Measurements from ENCODE around the gene CAMTA1.

CAMTA1 gene

GRCh38 chr1:7302126-7302525 lies 516.9 kb downstream of the CAMTA1 start:
- H3K4me3 ChIP-seq (ENCODE audit: low read depth, low read length) = no peak overlapping the region
- no peak for DNase-seq (ENCODE audit: low read depth)
- TF ChIP-seq, protein P1, sequence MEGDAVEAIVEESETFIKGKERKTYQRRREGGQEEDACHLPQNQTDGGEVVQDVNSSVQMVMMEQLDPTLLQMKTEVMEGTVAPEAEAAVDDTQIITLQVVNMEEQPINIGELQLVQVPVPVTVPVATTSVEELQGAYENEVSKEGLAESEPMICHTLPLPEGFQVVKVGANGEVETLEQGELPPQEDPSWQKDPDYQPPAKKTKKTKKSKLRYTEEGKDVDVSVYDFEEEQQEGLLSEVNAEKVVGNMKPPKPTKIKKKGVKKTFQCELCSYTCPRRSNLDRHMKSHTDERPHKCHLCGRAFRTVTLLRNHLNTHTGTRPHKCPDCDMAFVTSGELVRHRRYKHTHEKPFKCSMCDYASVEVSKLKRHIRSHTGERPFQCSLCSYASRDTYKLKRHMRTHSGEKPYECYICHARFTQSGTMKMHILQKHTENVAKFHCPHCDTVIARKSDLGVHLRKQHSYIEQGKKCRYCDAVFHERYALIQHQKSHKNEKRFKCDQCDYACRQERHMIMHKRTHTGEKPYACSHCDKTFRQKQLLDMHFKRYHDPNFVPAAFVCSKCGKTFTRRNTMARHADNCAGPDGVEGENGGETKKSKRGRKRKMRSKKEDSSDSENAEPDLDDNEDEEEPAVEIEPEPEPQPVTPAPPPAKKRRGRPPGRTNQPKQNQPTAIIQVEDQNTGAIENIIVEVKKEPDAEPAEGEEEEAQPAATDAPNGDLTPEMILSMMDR (IDR thresholded peaks at IDR 0.05; ENCODE audit: low read depth, low read length, missing control alignments) = no peak

GRCh38 chr1:7302873-7303272 lies 517.6 kb downstream of the CAMTA1 start:
- DNase-seq (ENCODE audit: low read depth) = no peak

GRCh38 chr1:7303554-7304317 lies 518.5 kb downstream of the CAMTA1 start:
- H3K4me3 ChIP-seq (ENCODE audit: low read depth, low read length) = no peak overlapping the region
- DNase-seq (ENCODE audit: low read depth) = no peak
- TF ChIP-seq, protein P1 (IDR thresholded peaks at IDR 0.05; ENCODE audit: low read depth, low read length, missing control alignments) = no peak

More at GRCh38 chr1:7302873-7303272, 517.6 kb downstream of the CAMTA1 start:
- TF ChIP-seq, protein P1 (IDR thresholded peaks at IDR 0.05; ENCODE audit: low read depth, low read length, missing control alignments) = peak; percentile 7
- H3K4me3 ChIP-seq (ENCODE audit: low read depth, low read length) = no peak overlapping the region

- no peak overlapping the region for H3K4me3 ChIP-seq (ENCODE audit: low read depth, low read length)
- TF ChIP-seq, protein P1 (IDR thresholded peaks at IDR 0.05; ENCODE audit: low read depth, low read length, missing control alignments) = no peak
- DNase-seq (ENCODE audit: low read depth) = no peak
These were observed 527.9 kb downstream of the CAMTA1 start for GRCh38 chr1:7313081-7313546.

GRCh38 chr1:7313826-7314225 lies 528.6 kb downstream of the CAMTA1 start:
- DNase-seq (ENCODE audit: low read depth) = no peak
- no peak overlapping the region for H3K4me3 ChIP-seq (ENCODE audit: low read depth, low read length)
- TF ChIP-seq, protein P1 (IDR thresholded peaks at IDR 0.05; ENCODE audit: low read depth, low read length, missing control alignments) = no peak

DNA sequence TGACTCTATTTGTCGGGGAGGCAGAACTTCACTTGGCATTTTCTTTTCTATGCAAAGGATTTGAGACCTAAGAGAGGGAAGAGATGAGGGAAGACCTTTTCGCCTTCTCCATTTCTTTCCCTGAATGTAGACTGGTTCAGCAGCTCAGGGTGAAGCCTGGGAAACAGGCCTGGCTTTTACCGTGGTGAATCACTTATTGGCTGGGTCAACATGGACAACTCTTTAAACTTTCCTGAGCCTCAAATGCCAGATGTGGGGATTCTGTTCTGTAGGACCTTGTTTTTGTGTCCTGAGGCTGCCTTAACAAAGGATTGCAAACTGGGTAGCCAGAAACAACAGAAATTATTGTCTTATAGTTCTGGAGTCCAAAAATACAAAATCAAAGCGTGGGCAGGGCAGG lies 530.1 kb downstream of the CAMTA1 start:
- TF ChIP-seq, protein P1 (IDR thresholded peaks at IDR 0.05; ENCODE audit: low read depth, low read length, missing control alignments) = no peak
- DNase-seq (ENCODE audit: low read depth) = no peak

DNA sequence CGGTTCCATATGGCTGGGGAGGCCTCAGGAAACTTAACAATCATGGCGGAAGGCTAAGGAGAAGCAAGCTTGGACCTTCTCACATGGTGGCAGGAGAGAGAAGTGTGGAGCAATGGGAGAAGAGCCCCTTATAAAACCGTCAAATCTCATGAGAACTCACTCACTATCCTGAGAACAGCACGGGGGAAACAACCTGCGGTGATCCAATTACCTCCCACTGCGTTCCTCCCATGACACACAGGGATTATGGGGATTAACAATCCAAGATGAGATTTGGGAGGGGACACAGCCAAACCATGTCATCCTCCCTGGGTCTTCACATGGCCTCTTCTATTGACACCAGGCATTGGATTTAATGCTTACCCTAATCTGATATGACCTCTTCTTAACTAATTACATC lies 530.7 kb downstream of the CAMTA1 start:
- no peak for DNase-seq (ENCODE audit: low read depth)
- TF ChIP-seq, protein P1 (IDR thresholded peaks at IDR 0.05; ENCODE audit: low read depth, low read length, missing control alignments) = no peak
- no peak overlapping the region for H3K4me3 ChIP-seq (ENCODE audit: low read depth, low read length)

More for the DNA sequence above, 530.1 kb downstream of the CAMTA1 start:
- H3K4me3 ChIP-seq (ENCODE audit: low read depth, low read length) = no peak overlapping the region

Measured in GM12864 (cell line).